ENCODE data around the gene OTOS. TPM values are rescaled to one million over a fixed set of nuclear protein-coding genes. Genes with fewer than 3 reads are reported as not detected.

OTOS gene
- total and polyA plus RNA-seq, 9 of the 15 experiments (the other 6 are each of a cell fraction or from before 2014, with no cell fraction given) = not detected

DNA sequence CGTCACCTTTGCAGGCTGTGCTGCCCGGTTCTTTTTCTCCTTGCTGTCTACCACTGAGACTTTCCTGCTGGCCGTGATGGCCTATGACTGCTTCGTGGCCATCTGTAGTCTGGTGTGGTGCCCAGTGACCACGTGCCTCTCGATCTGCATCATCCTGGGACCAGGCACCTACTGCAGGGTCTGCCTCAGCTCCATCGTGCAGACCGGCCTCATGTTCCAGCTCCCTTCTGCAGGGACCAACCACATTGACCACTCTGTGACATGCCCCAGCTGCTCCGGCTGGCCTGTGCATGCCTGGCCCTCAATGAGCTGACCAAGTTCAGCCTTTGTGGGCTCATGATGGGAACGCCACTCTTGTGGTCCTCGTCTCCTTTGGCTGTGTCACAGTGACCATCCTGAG, 31.1 kb downstream of the OTOS start:
- Histone ChIP-seq H4K20me1 (replicated peaks; ENCODE audit: control insufficient read depth, insufficient read depth, low read length) (no peaks in the 10 kb centered on the region), H3K27ac (ENCODE audit: extremely low read depth, low read depth, low read length) (no peak overlapping the region), H3K4me1 (replicated peaks in 1 of 2; ENCODE audit: control insufficient read depth in 2 of 2, insufficient read depth in 2 of 2, low read length in 2 of 2) (no peaks in the 10 kb centered on the region), H3K9me3 (replicated peaks; ENCODE audit: control insufficient read depth, insufficient read depth, low read depth, low read length) (no peaks in the 10 kb centered on the region), H3K79me2 (ENCODE audit: control insufficient read depth, insufficient read depth, low read length) (no peaks in the 10 kb centered on the region), H3K4me3 (no peak overlapping the region), H3K4me2 (ENCODE audit: insufficient read depth, low read length) (no peak overlapping the region), H3K36me3 (ENCODE audit: control insufficient read depth, insufficient read depth, low read length) (no peaks in the 10 kb centered on the region), H3K9me1 (ENCODE audit: control insufficient read depth, insufficient read depth, low read length) (no peaks in the 10 kb centered on the region), H2AFZ (ENCODE audit: low read depth, low read length) (no peak overlapping the region), H3K9ac (ENCODE audit: insufficient read depth in 1 of 2, low read depth in 2 of 2, low read length in 2 of 2) (no peak overlapping the region), H3K27me3 (ENCODE audit: control insufficient read depth in 2 of 2, insufficient read depth in 2 of 2, low read length in 2 of 2) (peaks cover 2 to 59% of the 10 kb centered on the region in 2 experiments; a peak in 3 of 5 replicates)
- ATAC-seq (no peak), FAIRE-seq (no peak), DNase-seq (ENCODE audit: extremely low read depth in 1 of 4, low spot score in 3 of 4) (no peak)
- ChIA-PET POLR2A (interaction anchor here (1.1 kb wide), 1 partner anchor 36 kb away, joined by 3 read pairs; no protein-coding TSS in a partner anchor), CTCF (ENCODE audit: low intra/inter-chr PET ratio) (no interaction called here)
- WGBS (ENCODE audit: insufficient coverage, low coverage, missing lambda C conversion rate) = 0% methylated on average over 3 of the region's 11 CpGs
- in situ Hi-C loops (cut with MboI) (no loop called here), intact Hi-C loops (cut with micrococcal nuclease) (no loop called here)
- BruUV-seq (replicated peaks) = no TSS peak
- TF ChIP-seq ZNF707 (CRISPR knock-in tag; conservative IDR thresholded peaks at IDR 0.05) (no peak), CEBPZ (IDR thresholded peaks at IDR 0.05; ENCODE audit: borderline replicate concordance, low read depth, low read length) (no peak), ETS2 (tag; IDR thresholded peaks at IDR 0.05; ENCODE audit: borderline replicate concordance, poor library complexity, severe bottlenecking) (no peak), NR2F6 (CRISPR knock-in tag; IDR thresholded peaks at IDR 0.05) (no peak), MEF2D (tag; conservative IDR thresholded peaks at IDR 0.05; ENCODE audit: low read depth) (no peak), ZNF445 (CRISPR knock-in tag; IDR thresholded peaks at IDR 0.05; ENCODE audit: low read depth) (no peak), PBX2 (CRISPR knock-in tag; IDR thresholded peaks at IDR 0.05; ENCODE audit: low read depth) (no peak), PBX2 (tag; conservative IDR thresholded peaks at IDR 0.05; ENCODE audit: low read depth) (no peak), FOSL1 (tag; conservative IDR thresholded peaks at IDR 0.05) (no peak)
- TF ChIP-seq, protein P1, sequence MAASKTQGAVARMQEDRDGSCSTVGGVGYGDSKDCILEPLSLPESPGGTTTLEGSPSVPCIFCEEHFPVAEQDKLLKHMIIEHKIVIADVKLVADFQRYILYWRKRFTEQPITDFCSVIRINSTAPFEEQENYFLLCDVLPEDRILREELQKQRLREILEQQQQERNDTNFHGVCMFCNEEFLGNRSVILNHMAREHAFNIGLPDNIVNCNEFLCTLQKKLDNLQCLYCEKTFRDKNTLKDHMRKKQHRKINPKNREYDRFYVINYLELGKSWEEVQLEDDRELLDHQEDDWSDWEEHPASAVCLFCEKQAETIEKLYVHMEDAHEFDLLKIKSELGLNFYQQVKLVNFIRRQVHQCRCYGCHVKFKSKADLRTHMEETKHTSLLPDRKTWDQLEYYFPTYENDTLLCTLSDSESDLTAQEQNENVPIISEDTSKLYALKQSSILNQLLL (CRISPR knock-in tag; IDR thresholded peaks at IDR 0.05; ENCODE audit: borderline replicate concordance) = no peak
- TF ChIP-seq, protein P2, sequence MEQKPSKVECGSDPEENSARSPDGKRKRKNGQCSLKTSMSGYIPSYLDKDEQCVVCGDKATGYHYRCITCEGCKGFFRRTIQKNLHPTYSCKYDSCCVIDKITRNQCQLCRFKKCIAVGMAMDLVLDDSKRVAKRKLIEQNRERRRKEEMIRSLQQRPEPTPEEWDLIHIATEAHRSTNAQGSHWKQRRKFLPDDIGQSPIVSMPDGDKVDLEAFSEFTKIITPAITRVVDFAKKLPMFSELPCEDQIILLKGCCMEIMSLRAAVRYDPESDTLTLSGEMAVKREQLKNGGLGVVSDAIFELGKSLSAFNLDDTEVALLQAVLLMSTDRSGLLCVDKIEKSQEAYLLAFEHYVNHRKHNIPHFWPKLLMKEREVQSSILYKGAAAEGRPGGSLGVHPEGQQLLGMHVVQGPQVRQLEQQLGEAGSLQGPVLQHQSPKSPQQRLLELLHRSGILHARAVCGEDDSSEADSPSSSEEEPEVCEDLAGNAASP (IDR thresholded peaks at IDR 0.05) = no peak
